ENCODE data around the gene VPS41.

Gene VPS41

DNA sequence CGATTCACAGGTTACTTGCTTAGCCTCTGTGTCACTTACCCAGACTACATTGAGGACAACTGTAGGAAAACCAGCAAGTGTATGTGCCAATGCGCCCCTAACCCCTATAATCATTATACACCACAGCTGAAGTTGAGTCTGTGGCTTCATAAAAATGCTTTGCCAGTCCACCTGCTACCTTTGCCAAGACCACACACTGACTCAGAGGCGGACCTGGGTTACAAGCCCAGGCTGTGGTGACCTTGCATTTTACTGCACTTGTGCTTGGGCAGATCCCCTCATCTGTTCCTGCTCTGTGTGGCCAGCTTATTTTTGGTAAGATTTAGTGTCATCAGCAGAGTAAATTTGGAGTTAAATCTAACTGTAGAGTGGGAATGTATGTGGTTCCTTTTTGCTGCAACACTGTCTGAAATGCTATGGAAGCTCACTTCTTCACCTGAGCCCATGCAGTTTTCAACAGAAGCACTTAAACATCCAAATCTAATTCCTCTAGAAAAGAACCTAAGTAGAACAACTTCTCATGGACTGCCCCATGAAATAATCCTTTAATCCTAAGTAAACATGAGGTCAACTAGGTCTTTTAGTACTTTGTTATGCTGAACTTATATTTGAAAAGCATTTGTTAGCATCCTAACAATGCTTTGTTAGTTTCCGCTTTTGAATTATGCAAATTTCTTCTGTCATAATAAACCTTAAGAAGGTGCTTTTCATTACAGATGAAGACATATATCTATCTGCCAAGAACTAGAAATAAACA lies 181.6 kb downstream of the VPS41 start:
- DNase-seq (ENCODE audit: low read depth) = no peak

DNA sequence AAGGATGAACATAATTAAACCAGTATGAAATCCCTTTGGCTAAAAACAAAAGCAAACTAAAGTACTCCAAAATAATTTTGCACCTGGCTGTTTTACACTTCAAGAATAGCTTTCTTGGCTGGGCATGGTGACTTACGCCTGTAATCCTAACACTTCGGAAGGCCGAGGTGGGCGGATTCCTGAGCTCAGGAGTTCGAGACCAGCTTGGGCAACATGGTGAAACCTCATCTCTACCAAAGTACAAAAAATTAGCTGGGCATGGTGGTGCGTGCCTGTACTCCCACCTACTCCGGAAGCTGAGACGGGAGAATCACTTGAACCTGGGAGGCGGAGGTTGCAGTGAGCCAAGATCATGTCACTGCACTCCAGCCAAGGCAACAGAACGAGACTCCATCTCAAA lies 185.7 kb downstream of the VPS41 start:
- no peak for DNase-seq (ENCODE audit: low read depth)

DNA sequence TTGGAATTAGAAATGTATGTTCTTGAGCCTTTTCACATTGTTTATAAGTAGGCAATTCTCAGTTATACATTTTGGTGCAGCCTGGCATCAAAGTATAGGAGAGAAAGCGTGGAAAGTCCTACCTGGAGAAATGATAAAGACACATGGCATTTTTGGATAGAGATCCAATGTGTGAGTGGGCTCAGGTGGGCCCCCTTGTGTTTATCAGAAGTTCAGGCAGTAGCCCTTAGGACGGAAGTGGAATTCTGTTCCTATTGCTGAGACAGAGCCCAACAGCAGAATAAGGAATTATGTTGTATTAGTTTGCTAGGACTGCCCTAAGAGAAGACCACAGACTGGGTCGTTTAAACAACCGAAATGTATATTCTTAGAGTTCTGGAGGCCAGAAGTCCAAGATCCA lies 192.6 kb downstream of the VPS41 start:
- DNase-seq (ENCODE audit: low read depth) = no peak

DNA sequence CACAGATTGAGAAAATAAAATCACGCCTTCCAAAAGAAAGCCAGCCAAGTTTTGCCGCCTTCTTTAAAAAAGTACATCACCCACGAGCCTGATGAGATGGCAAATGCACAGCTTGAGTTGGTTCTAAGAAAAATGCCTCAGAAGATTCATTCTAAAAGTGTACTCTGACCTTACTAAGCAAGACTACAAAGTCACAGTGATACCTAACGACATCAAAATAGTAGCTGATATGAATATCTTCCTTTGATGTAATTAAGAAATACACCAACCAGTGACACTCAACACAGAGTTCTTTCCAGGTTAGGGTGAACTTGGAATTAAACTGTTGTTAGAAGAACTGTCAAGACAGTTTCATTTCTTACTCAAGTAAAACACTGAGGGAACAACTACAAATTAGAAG lies 199.9 kb downstream of the VPS41 start:
- DNase-seq (ENCODE audit: low read depth) = no peak

DNA sequence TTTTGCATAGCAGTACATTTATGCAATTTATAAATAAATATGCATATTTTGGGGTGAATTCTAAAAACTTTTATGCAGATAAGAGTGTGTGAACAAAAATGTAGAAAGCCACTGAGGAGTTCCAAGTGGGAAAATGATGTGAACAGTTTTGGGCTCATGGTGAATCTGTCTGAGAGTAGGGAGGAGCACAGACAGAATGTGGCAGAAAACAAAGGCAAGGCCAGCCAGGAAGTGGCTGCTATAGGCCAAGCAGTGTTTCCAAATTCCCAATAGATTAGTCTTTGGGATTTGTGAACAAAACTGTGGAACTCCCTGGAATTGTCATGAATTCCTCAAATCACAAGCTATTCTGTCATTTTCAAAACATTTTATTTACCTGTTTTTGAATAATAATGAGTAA lies 204.2 kb downstream of the VPS41 start:
- no peak for DNase-seq (ENCODE audit: low read depth)

DNA sequence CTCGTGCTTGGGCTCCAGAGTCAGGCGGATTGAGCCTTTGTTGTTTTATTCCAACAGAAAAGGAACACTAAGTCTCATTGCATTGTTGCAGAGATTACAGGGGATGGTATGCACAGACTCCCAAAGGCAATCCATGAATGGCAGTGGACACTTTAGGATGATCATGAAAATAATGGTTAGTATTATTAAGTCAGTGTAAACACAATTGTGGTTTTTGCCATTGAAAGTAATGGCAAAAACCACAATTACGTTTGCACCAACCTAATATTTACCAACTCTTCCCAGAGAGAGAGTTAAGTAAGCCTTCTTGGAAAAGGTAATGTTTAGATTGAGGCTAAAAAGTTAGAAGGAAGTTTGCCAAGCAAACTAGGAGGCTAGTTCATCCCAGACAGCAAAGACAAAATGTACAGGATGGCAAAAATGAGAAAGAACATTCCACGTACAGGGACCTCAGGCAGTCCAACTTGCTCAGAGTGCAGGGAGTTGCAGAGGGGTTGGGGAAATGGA lies 204.9 kb downstream of the VPS41 start:
- no peak for DNase-seq (ENCODE audit: low read depth)

DNA sequence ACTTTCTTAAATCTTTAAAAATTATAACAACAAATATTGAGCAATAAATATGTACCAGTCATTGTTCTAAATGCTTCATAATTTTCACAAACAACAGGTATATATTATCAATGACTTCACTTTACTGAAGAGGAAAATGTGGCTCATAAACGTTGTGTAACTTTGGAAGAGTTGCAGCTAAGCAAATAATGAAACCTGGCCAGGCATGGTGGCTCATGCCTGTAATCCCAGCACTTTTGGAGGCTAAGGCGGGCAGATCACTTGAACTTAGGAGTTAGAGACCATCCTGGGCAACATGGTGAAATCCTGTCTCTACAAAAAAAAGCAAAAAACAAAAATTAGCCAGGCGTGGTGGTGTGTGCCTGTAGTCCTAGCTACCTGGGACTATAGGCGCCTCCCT lies 205.9 kb downstream of the VPS41 start:
- DNase-seq (ENCODE audit: low read depth) = no peak

DNA sequence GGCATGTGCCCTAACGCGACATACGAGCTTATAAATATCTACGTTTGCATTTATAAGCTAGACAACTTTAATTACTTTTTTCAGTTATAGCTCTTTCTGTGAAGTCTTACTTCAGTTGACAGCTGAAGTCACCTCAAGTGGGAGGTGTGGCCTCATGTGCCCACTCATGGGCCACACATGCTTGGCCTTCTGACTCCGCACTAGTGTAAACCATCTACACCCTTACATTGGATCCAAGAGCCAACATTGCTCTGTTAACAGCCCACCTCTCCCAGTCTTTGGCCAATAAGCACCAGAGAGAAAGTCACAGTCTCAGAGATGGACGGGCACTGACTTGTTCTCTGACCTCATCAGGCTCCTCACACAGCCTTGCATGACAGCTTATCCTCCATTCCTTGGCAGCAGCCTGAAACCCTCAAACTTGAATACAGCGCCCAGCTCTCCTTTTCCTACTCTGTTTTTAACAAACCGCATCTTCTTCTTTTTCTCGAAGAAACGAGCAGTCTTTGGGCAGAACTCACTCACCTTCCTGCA lies 206.9 kb downstream of the VPS41 start:
- no peak for DNase-seq (ENCODE audit: low read depth)

DNA sequence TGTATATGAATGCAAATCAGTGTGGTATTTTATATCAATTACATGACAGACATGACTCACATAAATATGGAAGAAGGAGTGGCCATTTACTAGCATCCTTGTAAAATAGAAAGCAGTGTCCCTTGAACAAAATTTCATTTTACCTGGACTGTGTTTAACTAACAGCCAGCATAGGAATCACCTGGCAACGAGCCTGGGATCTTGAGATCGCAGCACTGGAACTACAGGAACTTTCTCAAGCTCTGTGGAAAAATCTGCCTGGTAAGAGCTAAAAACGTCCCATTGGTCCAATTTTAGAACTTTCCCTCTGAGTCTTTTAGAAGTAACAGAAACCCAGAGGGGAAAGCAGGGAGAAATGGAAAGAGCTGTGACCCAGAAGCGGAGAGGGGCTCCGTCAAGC lies 208.9 kb downstream of the VPS41 start:
- no peak for DNase-seq (ENCODE audit: low read depth)

DNA sequence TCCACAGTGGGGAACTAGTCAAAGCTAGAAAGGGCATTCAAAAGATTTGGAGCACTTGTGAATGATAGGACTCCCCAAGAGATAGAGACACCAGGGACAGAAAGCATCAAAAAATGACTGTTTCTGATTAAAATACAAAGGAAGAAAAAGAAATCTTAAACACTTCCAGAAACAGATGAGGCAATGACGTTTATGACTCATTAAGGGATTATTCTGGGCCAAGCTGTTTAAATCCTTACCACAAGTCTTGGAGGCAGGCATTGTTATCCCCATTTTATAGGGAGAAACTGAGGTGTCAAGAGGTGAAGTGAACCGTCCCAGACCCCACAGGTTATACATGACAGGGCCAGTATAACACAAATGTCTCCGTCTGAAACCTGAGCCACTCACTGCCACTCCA lies 209.5 kb downstream of the VPS41 start:
- peak; percentile 14 for DNase-seq (ENCODE audit: low read depth)

DNA sequence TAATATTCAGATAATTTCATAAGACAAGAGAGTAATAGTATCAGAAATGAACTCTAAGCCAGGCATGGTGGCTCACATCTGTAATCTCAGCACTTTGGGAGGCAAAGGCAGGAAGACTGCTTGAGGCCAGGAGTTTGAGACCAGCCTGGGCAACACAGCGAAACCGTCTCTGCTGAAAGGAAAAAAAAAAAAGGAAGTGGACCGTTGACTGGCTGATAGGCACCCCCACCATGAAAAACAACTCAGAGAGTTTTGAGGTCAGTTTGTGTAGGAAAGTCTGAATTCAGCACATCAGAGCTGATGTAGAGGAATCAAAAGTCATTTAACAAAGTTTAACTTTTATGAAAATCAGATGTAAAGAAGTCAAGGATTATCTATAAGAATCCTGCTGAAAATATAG lies 214.7 kb downstream of the VPS41 start:
- no peak for DNase-seq (ENCODE audit: low read depth)

DNA sequence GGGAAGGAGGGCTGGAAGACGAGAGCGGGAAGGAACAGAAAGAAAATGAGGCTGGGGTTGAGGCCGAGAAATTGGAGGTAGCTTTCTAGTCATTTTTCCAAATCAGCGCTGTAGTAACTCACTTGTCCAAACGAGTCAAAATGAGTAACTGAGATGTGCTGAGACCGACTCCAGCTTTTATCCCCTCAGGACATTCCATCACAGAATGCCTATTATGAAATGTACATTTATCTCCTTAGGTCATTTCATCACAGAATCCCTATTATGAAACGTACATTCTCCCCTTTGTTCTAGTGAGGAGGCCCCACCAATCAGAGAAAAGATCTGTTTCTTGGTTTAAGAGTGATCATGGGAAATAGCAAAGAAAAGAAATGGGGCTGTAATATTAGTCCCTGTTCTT lies 222.1 kb downstream of the VPS41 start:
- no peak for DNase-seq (ENCODE audit: low read depth)

DNA sequence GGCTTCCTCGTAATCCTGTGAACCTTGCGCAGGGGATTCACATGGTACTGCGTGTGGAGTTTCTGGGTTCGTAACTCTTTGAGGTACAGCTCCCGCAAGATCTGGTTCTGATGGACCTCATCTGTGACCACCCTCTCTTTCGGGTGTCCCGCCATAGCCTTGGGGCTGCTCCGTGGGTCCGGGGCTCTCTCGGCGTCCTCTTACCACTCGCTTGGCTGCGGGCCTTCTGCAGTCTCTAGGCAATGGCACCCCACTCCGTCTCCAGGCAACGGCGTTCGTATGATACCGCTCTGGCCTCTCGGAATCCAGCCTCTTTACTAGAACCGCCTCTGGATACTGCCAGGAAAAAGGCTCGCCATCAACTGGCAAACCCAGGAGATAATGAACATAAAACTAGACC lies 223.1 kb downstream of the VPS41 start:
- no peak for DNase-seq (ENCODE audit: low read depth)

DNA sequence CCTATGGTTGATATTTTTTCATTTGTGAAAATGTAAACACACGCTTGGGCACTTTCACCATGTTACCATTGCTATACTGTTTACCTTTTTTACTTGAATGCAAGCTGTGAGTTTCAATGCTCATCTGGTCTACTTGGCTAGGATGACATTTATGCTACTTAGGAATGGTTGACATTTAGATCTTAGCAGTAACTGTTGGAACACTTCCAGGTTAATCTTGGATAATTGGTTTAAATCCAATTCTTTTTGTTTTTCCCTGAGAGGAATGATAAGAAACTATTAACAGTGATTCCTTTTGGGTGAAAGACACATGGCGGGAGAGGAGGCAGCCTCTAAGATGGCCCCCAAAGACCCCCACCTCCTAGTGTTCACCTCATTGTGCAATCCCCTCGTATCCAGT lies 226.4 kb downstream of the VPS41 start:
- no peak for DNase-seq (ENCODE audit: low read depth)

DNA sequence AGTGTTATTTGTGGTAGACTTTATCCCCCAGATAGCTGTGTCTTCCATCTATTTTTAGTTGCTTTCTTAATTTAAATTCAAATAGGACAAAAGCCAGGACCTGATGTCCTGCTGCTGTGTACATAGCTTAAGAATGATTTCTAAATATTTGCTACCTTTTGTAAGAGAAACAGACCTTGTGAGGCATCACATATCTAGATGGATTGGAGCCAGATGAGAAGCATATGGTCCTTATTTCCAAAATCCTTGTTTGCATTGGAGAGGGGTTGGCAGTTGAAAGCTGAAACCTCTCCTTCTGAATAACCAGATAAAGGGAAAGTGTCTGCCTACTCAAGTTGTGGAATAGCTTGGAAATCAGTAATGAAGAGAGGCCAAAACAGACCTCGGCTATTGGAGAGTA lies 227.1 kb downstream of the VPS41 start:
- no peak for DNase-seq (ENCODE audit: low read depth)

DNA sequence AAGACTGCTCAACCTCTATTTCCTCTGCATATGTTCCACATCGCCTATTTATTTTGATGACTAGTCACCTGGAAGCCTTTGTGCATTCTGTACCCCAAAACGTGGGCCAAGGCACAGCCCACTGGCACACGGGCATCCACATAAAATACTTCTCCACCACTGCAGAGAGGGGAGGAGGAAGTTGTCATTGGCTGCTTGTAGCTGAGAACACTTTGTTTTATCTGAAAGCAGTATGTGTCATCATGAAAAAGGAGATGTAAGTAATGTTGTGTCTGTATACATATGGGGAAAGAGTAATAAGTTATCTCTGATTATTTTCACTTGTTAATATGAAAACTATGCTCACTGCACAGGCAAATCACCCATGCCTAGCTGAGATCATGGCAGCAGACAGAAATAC lies 229.6 kb downstream of the VPS41 start:
- no peak for DNase-seq (ENCODE audit: low read depth)

DNA sequence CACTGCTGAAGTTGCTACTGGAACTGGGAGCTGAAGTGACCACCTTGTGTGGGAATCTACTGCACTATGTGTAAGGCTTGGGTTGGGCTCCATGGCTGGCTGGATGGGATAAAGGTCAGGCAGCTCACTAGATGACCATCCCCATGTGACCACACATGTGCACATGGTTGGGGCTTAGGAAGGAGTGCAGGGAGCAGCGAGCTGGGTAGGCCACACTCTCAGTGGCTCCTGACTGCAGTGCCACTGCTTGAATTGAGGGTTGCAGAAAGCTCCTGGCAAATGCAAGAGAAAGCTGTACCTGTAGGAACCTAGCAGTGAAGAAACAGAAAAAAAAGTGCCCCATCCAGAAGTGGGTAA lies 230.3 kb downstream of the VPS41 start:
- no peak for DNase-seq (ENCODE audit: low read depth)

DNA sequence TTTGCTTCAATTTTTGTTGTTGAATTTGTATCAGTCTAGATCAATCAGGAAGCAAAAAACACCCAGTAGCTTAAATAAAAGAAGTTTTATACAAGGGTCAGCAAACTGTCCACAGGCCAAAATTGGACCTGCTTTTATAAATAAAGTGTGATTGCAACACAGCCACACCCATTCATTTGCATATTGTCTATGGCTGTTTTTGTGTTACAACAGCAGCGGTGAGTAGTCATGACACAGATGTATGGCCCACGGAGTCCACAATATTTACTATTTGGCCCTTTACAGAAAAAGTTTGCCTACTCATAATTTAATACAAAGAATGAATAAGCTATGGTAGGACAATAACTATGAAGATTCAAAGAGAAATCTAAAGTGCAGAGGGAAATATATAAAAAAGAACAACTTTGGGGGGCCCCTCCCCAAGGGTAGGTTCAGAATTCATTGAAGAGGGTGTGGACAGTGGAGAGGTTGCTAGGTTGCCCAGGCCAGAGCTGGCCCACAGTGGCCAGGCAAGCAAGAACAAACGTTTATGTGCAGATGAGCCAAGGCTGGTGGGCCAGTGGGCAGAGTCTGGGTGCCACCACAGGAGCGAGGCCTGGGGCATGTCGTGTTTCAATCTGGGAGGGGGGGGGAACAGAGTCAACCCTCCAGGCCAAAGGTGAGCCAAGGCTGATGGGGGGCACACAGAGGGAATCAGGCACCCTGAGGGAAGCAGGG lies 230.9 kb downstream of the VPS41 start:
- DNase-seq (ENCODE audit: low read depth) = no peak

DNA sequence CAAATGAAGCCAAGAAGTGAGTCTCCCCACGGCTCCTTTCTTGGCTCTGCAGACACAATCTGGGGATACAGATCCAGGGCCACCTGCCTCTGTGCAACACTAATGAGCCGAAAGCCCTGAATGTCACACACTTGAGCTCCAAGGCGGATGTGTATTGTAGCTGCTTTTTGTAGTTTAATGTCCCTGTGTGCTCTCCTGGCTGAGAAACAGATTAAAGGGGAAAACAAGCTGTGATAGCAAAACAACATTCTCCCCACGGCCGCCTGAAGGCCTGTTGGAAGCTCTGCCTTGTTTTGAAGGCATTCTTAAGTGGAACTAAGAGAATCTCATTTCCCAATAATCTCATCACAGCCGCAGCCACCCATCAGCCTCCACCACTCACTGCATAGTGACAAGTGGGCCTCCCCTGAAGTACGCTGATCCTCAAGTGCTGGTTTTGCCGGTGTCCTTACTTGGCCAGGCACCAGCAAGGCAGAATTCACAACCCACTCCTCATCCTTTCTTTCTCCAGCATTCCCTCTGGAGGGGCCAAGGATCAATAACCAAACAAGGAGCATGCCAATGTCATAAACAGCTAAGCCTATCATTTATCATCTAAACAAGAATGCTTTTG lies 233.4 kb downstream of the VPS41 start:
- DNase-seq (ENCODE audit: low read depth) = no peak

DNA sequence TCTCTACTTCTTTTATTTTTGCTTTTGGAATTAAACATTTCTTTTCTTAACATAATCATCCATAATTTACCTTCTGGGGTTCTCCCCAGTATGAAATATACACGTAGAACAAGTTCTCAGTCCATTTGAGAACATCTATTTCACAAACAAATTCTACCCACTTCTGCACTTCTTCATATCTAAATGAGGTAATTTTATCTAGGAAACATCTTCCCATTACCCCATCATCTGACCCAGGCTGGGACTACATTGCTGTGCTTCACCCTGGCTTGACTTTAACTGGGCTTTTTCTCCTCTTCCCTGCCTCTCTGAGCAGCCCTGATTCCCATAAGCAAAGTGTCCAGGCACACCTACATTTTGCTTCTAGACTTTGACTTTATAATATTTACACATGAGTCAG lies 234.5 kb downstream of the VPS41 start:
- DNase-seq (ENCODE audit: low read depth) = no peak

DNA sequence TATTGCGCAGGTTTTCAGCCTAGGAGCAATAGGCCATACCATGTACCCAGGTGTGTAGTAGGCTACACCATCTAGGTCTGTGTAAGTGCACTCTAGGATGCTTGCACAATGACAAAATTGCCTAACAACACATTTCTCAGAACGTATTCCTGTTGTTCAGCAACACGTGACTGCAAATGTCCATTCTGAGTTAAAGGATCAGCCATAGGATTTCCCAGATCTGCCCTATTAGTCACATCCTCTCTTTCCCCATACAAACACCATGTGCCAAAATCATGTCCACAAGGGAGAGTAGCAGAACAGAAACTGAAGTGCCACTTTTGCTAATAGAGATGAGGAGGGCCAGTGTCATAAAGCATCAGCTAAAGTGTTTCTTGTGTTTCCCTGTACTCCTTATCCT lies 235.2 kb downstream of the VPS41 start:
- DNase-seq (ENCODE audit: low read depth) = peak; percentile 59
